Esophagus muscularis mucosa (tissue), 4 donors: ENCODE data around the gene TXLNA. TPM values are rescaled to one million over a fixed set of nuclear protein-coding genes. Genes with fewer than 3 reads are reported as not detected.

Experiments used
- DNase-seq: peaks from one replicate; pipeline ENCODE4 v3.0.0-alpha.2; 2017; ENCODE audit errors: extremely low spot score
- H3K27ac ChIP-seq, 4 donors: fragments of 200-600 bp; sonication (generic); replicated peaks in 1 of 4; 1 replicate in 3 of 4; 2 replicates in 1 of 4; pipeline ENCODE4 v1.5.1; 2016 to 2019; ENCODE audit warnings: mild to moderate bottlenecking in 1 of 4
- H3K27me3 ChIP-seq, 4 donors: fragments of 200-600 bp; sonication (generic); one replicate each; pipeline versions ENCODE4 v1.5.1 to v1.6.0; 2016 to 2019
- H3K36me3 ChIP-seq, 4 donors: fragments of 200-600 bp; sonication (generic); one replicate each; pipeline ENCODE4 v1.5.1; 2016 to 2019
- H3K4me1 ChIP-seq, 4 donors: fragments of 200-600 bp; sonication (generic); one replicate each; pipeline ENCODE4 v1.5.1; 2016 to 2019
- H3K4me3 ChIP-seq, 4 donors: fragments of 200-600 bp; sonication (generic); 1 replicate in 2 of 4; 2 replicates in 2 of 4; pipeline ENCODE4 v1.5.1; 2016 to 2019; ENCODE audit warnings: mild to moderate bottlenecking in 4 of 4, moderate library complexity in 1 of 4
- H3K9me3 ChIP-seq, 4 donors: fragments of 200-600 bp; sonication (generic); 1 replicate in 3 of 4; 2 replicates in 1 of 4; pipeline ENCODE4 v1.5.1; 2016 to 2019
- CTCF ChIP-seq, 3 experiments: fragments of 200-600 bp in 2 of 3; fragments of 450-650 bp in 1 of 3; sonication (generic) in 2 of 3; IDR thresholded peaks; one replicate each; pipeline ENCODE4 v1.5.1; 2017 to 2019; ENCODE audit warnings: antibody characterized with exemption in 3 of 3, mild to moderate bottlenecking in 2 of 3, moderate library complexity in 1 of 3
- EP300 ChIP-seq: sonication (generic); formaldehyde crosslinking; IDR thresholded peaks from one replicate; pipeline ENCODE4 v1.6.1; 2017; ENCODE audit warnings: antibody characterized with exemption
- POLR2A ChIP-seq: fragments of 450-650 bp; IDR thresholded peaks from one replicate; pipeline ENCODE4 v1.6.1; 2017; ENCODE audit warnings: antibody characterized with exemption, moderate library complexity, mild to moderate bottlenecking, low read depth
- POLR2AphosphoS5 ChIP-seq, 2 donors: sonication (generic); formaldehyde crosslinking; IDR thresholded peaks; one replicate each; pipeline ENCODE4 v1.6.1; 2017; ENCODE audit warnings: antibody characterized with exemption in 2 of 2
- WGBS: methylation state at CpG from one replicate; pipeline ENCODE4 v1.1.5; 2018; 5-methylcytosine and 5-hydroxymethylcytosine counted together
- intact Hi-C: fragments of 100-400 bp; cut with DNase I; formaldehyde crosslinking; loops from one replicate; pipeline ENCODE4 v1.15.1; 2023
- total RNA-seq, 4 donors: library from RNA; depleted of rRNA; stranded (reverse); fragments of >200 nt; gene quantifications; one replicate each; pipeline versions ENCODE4 v1.1.0 to v1.2.1, GENCODE V29; 2016

Gene TXLNA
- total RNA-seq, 4 donors from 2014 or later = 43.6 to 88.4 (median 70.4) TPM

DNA sequence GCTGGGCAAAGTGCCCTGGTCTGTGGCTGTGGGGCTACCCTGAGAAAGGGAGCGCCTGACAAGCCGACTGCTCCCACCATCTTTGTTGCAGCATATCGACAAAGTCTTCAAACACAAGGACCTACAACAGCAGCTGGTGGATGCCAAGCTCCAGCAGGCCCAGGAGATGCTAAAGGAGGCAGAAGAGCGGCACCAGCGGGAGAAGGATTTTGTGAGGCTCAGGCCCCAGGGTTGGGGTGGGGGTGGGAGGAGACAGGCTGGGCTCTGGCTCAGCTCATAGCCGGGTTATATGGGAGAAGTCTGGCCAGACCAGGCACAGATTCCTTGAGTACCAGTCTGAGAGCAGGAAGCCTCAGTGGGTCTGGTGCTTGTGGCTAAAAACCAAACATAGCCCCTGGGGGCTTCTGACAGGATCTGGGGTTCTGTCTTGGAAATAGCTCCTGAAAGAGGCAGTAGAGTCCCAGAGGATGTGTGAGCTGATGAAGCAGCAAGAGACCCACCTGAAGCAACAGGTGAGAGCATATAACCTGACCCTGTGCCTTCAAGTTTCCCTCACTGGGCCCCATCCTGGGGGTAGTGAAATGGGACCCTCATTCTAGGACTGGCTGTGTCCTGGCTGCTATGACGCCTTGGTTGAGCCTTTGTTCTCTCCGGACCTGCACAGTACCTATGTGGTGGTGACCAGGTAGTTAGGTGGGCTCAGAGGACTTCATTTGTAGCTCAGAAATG, 12.9 kb downstream of the TXLNA start:
- no peaks in the 10 kb centered on the region for H3K27me3 ChIP-seq
- no peak for TF ChIP-seq POLR2A
- TF ChIP-seq CTCF (IDR thresholded peaks at IDR 0.05) = no peak
- no peak for TF ChIP-seq EP300
- no peak for TF ChIP-seq POLR2AphosphoS5 (IDR thresholded peaks at IDR 0.05)
- peaks cover 0 to 9% (median 2%) of the 10 kb centered on the region in 4 donors for H3K4me1 ChIP-seq
- intact Hi-C loops = no loop called here
- H3K36me3 ChIP-seq = peaks cover 90 to 100% (median 98%) of the 10 kb centered on the region in 4 donors
- 81% methylated on average over 8 of the region's 8 CpGs for WGBS
- no peak overlapping the region for H3K27ac ChIP-seq
- no peaks in the 10 kb centered on the region for H3K9me3 ChIP-seq
- H3K4me3 ChIP-seq = no peak overlapping the region
- DNase-seq = no peak

- DNase-seq = no peak
- intact Hi-C loops = no loop called here
- H3K27ac ChIP-seq = no peak overlapping the region
- peaks cover 70 to 85% (median 82%) of the 10 kb centered on the region in 4 donors for H3K36me3 ChIP-seq
- no peaks in the 10 kb centered on the region for H3K9me3 ChIP-seq
- 83% methylated on average over 1 of the region's 6 CpGs for WGBS
- H3K4me3 ChIP-seq = no peak overlapping the region
- peaks cover 12 to 20% (median 14%) of the 10 kb centered on the region in 4 donors for H3K4me1 ChIP-seq
- TF ChIP-seq POLR2A = no peak
- no peak for TF ChIP-seq EP300
- no peak for TF ChIP-seq CTCF (IDR thresholded peaks at IDR 0.05)
- no peak for TF ChIP-seq POLR2AphosphoS5 (IDR thresholded peaks at IDR 0.05)
- H3K27me3 ChIP-seq = no peaks in the 10 kb centered on the region
Observed at GRCh38 chr1:32194984-32195383, 15.5 kb downstream of the TXLNA start.

DNA sequence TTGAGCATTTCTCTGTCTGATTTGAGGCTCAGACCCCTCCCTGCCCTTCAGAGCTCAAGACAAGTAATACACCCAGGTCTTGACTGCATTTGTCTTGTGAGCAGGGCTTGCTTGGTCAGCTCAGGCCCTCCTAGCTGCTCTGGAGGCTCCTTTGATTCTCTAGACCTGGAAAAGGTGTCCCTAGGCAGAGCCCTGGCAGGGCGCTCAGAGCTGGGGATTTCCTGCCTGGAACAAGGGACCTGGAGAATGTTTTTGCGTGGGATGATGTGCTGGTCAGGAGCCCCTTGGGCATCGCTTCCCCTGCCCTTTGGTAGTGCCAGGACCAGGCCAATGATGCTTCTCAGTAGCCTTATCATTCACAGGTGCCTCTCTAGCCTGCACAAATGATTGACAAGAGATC, 16.1 kb downstream of the TXLNA start:
- DNase-seq = no peak
- TF ChIP-seq POLR2AphosphoS5 (IDR thresholded peaks at IDR 0.05) = no peak
- no peak for TF ChIP-seq CTCF (IDR thresholded peaks at IDR 0.05)
- no peak for TF ChIP-seq EP300
- TF ChIP-seq POLR2A = no peak
- H3K4me1 ChIP-seq = peaks cover 15 to 24% (median 17%) of the 10 kb centered on the region in 4 donors
- H3K27ac ChIP-seq = no peak overlapping the region
- 83% methylated on average over 3 of the region's 3 CpGs for WGBS
- H3K36me3 ChIP-seq = peaks cover 65 to 80% (median 76%) of the 10 kb centered on the region in 4 donors
- H3K4me3 ChIP-seq = no peak overlapping the region
- no peaks in the 10 kb centered on the region for H3K27me3 ChIP-seq
- H3K9me3 ChIP-seq = no peaks in the 10 kb centered on the region
- intact Hi-C loops = no loop called here

DNA sequence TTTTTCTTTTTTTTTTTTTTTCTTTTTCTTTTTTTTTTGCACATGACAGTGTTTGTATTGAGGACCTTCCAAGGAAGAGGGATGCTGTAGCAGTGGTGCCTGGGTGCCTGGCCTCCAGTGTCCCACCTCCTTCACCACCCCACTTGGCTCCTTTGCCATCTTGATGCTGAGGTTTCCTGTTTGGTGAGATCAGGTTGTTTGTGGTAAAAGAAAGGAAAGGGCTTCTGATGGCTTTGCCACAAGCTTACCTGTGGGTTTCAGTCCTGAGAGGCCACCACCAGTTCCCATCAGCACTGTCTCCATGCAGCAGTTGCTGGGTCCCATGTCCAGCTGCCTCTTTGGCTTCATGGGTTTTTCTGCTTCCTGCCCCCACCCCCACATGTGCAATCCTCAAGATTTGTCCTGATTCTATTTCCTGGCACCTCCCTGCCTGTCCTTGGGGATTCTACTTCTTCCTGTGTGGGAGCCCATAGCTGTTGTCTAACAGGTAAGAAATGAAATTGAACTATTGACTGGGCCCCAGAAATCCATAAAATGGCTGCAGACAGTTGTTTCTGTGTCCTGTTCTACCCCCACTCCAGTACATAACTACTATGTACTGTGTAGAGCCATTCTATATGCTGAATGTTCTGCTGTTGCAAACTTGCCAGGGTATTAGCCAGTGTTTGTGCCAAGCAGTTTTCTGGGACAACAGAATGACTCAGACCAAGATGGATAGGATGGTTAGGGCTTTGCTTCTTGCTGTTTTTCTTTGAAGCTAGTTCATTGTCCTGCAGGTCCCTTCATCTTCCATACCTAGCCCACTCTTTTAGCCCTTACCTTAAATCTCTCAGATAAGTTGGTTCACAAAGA, 16.7 kb downstream of the TXLNA start:
- H3K4me3 ChIP-seq = no peak overlapping the region
- no peak overlapping the region for H3K27ac ChIP-seq
- no peaks in the 10 kb centered on the region for H3K27me3 ChIP-seq
- H3K36me3 ChIP-seq = peaks cover 58 to 73% (median 70%) of the 10 kb centered on the region in 4 donors
- intact Hi-C loops = no loop called here
- no peak for TF ChIP-seq EP300
- TF ChIP-seq POLR2AphosphoS5 (IDR thresholded peaks at IDR 0.05) = no peak
- no peak for TF ChIP-seq POLR2A
- no peak for TF ChIP-seq CTCF (IDR thresholded peaks at IDR 0.05)
- no peak for DNase-seq
- H3K4me1 ChIP-seq = peaks cover 18 to 28% (median 20%) of the 10 kb centered on the region in 4 donors
- H3K9me3 ChIP-seq = no peaks in the 10 kb centered on the region
